Measurements from ENCODE around the gene PXN. TPM values are rescaled to one million over a fixed set of nuclear protein-coding genes. Genes with fewer than 3 reads are reported as not detected.
A peak's percentile ranks its signal among the peaks of the same experiment; 100 is the strongest.

Gene PXN
- total RNA-seq, 1 donor from 2014 or later = 69.8 TPM

- peak; percentile 53 for DNase-seq
Measured at GRCh38 chr12:120167529-120168095, 97.9 kb downstream of the PXN start.

DNA sequence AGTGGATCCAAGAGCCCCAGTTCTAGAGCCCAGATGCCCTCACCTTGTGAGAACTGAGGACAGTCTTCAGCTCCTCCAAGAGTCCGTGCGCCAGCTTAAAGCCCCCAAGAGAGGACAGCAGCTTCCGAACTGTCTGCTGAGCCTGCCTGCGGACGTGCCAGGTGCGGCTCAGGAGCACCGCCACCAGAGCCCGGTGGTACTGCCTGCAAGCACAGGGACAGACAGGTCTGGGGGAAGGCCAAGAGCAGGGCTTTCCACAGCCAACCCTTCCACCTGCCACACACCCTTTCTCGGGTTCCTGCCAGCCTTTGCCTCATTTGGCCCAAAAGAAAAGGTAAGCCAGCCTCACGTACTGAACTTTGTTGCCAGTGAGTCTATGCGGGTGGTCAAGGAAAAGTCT, 101.2 kb downstream of the PXN start:
- DNase-seq = no peak

- no peak for DNase-seq
Measured at GRCh38 chr12:120162763-120163162, 102.8 kb downstream of the PXN start.

DNA sequence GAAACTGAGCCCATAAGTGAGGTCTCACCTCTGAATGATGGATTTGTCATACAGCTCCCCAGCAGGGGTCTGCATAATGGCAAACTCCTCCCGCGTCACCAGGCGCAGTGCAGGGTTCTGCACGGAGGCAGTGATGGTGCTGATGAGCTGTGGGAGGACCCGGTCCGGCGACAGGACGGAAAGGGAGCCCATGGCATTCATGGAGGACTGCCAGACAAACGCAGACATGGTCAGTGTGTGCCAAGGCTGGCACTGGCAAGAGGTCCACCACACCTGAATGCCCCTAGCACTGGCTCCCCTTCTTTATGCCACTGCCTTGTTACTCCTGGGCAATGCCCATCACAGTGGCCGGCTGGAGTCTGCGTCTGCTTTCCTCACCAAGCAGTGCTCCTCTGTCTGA, 103.7 kb downstream of the PXN start:
- no peak for DNase-seq

Other genes with a start within 250 kb of the PXN start
- gene RAB35, start 149.0 kb downstream of the PXN start, total RNA-seq = 42.0 and 51.6 TPM in 2 replicates
- 162 and 166 TPM in 2 replicates for gene GCN1, start 71.0 kb downstream of the PXN start, total RNA-seq
- 2,752 and 4,252 TPM in 2 replicates for gene RPLP0, start 64.6 kb downstream of the PXN start, total RNA-seq
- gene RNU4-2, start 26.2 kb upstream of the PXN start, total RNA-seq = under 0.01 TPM in 2 replicates
- under 0.01 TPM in 2 replicates for gene RNU4-1, start 27.5 kb upstream of the PXN start, total RNA-seq
- gene SIRT4, start 36.6 kb upstream of the PXN start, total RNA-seq = 1.5 and 3.4 TPM in 2 replicates
- not detected in 2 replicates for gene PLA2G1B, start 62.0 kb upstream of the PXN start, total RNA-seq
- not detected in 2 replicates for gene MSI1, start 103.4 kb upstream of the PXN start, total RNA-seq
- gene COX6A1, start 172.4 kb upstream of the PXN start, total RNA-seq = 363 and 658 TPM in 2 replicates
- 35.6 and 40.0 TPM in 2 replicates for gene TRIAP1, start 180.7 kb upstream of the PXN start, total RNA-seq
- 26.2 and 26.9 TPM in 2 replicates for gene GATC, start 180.7 kb upstream of the PXN start, total RNA-seq
- 205 and 208 TPM in 2 replicates for gene SRSF9, start 204.0 kb upstream of the PXN start, total RNA-seq
- gene DYNLL1, start 230.4 kb upstream of the PXN start, total RNA-seq = 265 and 287 TPM in 2 replicates